G401 (cell line): ENCODE data around the gene SEMA3F. TPM values are rescaled to one million over a fixed set of nuclear protein-coding genes. Genes with fewer than 3 reads are reported as not detected.

Experiments
- DNase-seq: peaks from one replicate; pipeline ENCODE4 v3.0.0-alpha.2; 2015; ENCODE audit warnings: low spot score
- in situ Hi-C: cut with HindIII; loops from 2 replicates; pipeline ENCODE4 v1.10.0; 2016; ENCODE audit warnings: low sequenced_read_pairs, mixed read lengths
- total RNA-seq: library from RNA; depleted of rRNA; stranded (reverse); fragments of >200 nt; shearing (Covaris generic); gene quantifications from 2 replicates; pipeline ENCODE4 v1.2.3, GENCODE V29; 2014

SEMA3F gene
- total RNA-seq, 1 experiment from 2014 or later, result 55.8 TPM

DNA sequence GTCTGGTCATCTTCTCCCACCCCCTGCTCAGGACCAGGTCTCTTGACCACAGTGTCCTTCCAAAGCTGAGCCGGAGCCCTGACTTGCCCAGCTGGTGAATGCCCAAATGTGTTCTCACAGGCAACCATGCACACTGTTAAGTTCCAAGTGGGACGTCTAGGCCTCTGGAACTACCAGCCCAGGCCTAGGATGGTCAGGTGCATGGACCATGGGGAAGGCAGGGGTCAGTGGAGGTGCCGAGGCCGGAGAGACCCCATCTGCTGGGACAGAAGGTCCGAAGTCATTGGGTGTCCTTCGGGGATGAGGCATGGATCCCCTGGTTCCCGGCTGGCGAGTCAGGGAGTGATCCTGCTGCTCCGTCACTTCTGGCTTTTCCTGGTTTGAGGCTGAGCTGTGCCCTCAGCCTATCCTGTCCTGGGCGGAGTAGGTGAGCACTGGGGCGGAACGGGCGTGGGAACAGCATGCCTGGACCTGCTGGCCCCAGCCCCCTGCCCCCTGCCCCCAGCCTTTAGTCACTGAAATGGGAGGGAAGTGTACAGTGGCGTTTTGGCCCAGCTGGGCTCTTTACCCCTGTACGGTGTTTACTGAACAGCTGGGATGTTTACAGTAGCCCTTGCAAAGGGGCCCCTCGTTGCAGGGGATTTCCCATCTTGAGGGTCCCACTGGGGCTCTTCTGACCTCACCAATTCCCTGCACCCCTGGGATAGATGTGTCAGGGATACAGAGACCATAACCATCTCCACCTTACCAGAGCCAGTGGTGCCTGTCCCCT lies 12.1 kb downstream of the SEMA3F start:
- no peak for DNase-seq
- in situ Hi-C loops, result no loop called here

DNA sequence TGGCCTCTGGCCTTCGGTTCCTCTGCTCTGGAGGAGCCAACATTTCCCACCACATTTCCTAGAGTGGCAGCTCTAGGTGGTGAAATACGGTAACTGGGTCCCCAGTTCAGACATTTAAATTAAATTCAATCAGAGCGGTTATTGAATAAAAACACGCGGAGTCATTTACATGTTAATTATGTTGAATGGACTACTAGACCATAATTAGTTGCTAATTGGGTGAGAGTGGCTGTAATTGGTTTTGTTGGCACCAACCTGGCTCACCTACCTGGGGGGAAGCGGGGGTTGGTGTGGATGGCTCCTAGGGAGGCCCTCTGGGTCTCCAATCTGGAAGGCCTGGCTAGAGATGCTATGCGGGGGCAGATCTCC lies 12.7 kb downstream of the SEMA3F start:
- no peak for DNase-seq

GRCh38 chr3:50168388-50168787 lies 13.3 kb downstream of the SEMA3F start:
- no peak for DNase-seq
- in situ Hi-C loops, result no loop called here

More for the DNA sequence above, 12.7 kb downstream of the SEMA3F start:
- in situ Hi-C loops, result no loop called here

DNA sequence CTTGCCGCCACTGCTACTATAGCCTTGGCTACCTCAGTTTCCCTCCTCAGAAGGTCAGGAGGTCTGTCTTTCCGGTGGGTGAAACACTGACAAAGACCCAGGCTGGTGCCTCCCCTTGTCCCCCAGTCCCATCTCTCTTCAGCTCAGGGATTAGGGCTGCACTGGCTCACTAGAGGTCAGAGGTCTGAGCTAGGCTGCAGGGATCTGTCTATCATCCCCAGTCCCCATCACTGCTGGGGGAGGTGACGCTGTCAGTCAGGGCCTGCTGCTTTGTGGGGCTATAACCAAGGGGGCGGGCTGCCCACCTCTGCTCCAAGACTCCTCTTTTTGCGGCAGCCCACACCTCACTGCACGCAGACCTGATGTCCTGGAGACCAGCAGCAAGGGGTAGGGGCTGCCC lies 13.7 kb downstream of the SEMA3F start:
- in situ Hi-C loops, result no loop called here
- no peak for DNase-seq

- DNase-seq, result no peak
- in situ Hi-C loops, result no loop called here
Observed at GRCh38 chr3:50169232-50169832, 14.2 kb downstream of the SEMA3F start.

GRCh38 chr3:50169858-50170257 lies 14.7 kb downstream of the SEMA3F start:
- in situ Hi-C loops, result no loop called here
- DNase-seq, result no peak

GRCh38 chr3:50170689-50171088 lies 15.6 kb downstream of the SEMA3F start:
- DNase-seq, result no peak
- in situ Hi-C loops, result no loop called here

- no peak for DNase-seq
- in situ Hi-C loops, result no loop called here
Observed at GRCh38 chr3:50171540-50172301, 16.6 kb downstream of the SEMA3F start.

GRCh38 chr3:50172626-50173220 lies 17.6 kb downstream of the SEMA3F start:
- in situ Hi-C loops, result no loop called here
- no peak for DNase-seq

DNA sequence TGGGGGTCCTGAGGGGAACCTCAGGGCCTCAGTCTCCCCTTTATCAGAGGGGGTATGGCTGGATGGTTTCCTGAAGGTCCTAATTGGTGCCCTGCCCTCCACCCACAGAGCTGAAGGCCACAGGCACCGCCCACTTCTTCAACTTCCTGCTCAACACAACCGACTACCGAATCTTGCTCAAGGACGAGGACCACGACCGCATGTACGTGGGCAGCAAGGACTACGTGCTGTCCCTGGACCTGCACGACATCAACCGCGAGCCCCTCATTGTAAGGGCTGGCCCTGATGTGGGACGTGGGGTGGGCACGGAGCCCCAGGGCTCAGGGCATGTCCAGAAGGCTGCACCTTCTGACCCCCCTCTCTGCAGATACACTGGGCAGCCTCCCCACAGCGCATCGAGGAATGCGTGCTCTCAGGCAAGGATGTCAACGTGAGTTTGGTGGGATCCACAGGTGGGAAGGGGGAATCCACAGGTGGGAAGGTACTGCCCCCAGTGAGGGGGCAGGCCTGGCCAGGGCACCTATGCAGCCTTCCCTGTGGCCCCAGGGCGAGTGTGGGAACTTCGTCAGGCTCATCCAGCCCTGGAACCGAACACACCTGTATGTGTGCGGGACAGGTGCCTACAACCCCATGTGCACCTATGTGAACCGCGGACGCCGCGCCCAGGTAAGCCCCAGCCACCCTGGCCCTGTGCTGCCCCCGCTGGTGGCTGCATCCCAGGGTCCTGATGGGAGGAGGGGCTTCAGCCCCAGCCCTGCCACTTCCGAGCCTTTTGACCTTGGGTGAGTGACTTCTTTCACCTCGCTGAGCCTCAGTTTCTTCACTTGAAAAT lies 18.8 kb downstream of the SEMA3F start:
- DNase-seq, result no peak
- in situ Hi-C loops, result no loop called here

DNA sequence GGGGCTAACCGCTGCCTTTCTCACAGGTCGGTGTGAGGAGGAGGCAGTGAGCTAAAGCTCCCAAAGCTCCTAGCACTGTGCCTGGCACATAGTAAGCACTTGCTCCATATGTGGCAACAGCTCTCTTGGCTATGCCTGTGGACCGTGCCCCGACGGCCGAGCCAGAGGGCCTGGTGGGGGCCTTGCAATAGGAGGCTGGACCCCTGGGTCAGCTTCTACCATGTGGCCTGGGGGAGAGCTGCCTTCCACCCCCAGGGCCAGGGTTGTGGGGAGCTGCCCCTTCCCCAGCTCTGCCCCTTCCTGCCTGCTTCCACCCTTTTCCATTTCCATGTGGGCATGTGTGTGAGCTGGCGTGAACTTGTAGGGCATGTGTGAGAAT lies 19.4 kb downstream of the SEMA3F start:
- in situ Hi-C loops, result no loop called here
- no peak for DNase-seq

DNA sequence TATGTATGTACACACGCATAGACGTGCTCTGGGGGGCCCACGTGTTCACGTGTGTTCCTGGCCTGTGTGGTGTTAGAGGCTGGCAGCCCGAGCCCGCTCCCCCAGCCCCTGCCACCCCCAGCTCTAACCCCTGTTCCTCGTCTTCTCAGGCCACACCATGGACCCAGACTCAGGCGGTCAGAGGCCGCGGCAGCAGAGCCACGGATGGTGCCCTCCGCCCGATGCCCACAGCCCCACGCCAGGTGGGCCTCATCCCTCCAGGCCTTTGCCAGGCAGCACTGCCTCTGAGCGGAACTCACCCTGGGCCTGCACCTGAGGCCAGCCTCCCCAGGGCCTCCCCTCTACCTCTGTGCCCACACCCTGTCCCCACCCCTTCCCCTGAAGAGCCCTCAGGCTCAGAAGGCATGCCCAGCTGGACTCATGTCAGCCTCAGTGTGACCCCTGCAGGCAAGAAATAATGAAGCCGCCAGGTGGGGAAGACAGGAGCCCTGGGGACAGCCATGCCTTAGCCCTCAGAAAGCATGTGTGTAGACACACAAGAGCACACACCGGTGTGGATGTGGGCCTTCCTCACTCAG lies 19.9 kb downstream of the SEMA3F start:
- DNase-seq, result no peak
- in situ Hi-C loops, result no loop called here

GRCh38 chr3:50177346-50177745 lies 22.2 kb downstream of the SEMA3F start:
- DNase-seq, result no peak
- in situ Hi-C loops, result no loop called here

- no peak for DNase-seq
- in situ Hi-C loops, result loop anchor here (5.0 kb wide), 1 partner anchor 67 kb away; no protein-coding TSS in a partner anchor
Observed at GRCh38 chr3:50179710-50180109, 24.6 kb downstream of the SEMA3F start.

DNA sequence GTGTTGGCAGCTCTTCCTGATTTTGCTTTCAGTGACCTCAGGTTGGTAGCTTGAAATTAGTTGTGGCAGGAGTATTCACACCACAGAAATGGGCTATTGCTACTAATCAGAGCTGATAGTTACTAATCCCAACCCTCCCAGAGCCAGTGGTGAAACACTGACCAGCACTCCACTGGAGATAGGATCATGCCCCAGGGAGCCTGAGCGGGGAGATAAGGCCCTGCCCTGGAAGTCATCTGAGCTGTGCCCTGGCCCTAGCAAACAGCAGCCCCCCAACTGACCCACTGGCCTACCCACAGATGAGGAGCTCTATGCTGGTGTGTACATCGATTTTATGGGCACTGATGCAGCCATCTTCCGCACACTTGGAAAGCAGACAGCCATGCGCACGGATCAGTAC lies 26.9 kb downstream of the SEMA3F start:
- DNase-seq, result no peak
- in situ Hi-C loops, result loop anchor here (5.0 kb wide), 1 partner anchor 70 kb away; no protein-coding TSS in a partner anchor

DNA sequence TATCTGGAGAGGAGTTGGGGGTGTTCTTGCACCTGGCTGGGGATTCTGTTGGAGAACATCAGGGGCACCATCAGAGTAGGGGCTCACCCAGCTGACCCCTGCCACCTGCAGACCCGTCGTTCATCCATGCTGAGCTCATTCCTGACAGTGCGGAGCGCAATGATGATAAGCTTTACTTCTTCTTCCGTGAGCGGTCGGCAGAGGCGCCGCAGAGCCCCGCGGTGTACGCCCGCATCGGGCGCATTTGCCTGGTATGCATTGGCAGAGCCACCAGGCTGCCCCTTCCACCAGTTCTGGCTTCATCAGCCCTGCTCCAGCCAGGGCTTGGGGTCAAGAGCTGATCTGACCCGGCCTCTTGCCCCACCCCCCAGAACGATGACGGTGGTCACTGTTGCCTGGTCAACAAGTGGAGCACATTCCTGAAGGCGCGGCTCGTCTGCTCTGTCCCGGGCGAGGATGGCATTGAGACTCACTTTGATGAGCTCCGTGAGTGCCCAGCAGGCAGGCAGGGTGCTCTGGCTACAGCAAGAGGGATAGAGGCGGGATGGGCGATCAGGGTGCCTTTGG lies 27.5 kb downstream of the SEMA3F start:
- in situ Hi-C loops, result loop anchor here (5.0 kb wide), 1 partner anchor 70 kb away; no protein-coding TSS in a partner anchor
- no peak for DNase-seq

DNA sequence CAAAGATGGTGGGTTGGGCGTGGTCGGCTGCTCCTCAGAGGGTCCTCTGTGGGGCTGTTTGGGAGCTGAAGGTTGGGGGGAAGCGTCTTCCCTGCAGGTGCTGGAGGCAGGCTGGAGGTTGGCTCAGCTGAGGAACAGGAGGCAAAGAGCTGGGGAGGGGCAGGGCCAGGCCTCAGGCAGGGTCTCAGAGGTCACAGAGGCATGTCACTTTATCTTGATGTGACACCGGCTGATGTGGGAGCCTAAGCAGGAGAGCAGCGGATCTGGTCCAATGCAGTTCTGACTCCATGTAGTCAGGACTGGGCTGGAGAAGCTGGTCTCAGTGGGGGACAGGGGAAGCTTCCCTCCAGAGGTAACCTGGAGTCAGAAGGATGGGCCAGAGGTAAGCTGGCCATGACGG lies 28.6 kb downstream of the SEMA3F start:
- DNase-seq, result no peak
- in situ Hi-C loops, result loop anchor here (5.0 kb wide), 1 partner anchor 71 kb away; no protein-coding TSS in a partner anchor
